ENCODE data around the gene CRIP1.

The CRIP1 gene

GRCh38 chr14:105492971-105493871, 6.5 kb downstream of the CRIP1 start:
- no peaks in the 10 kb centered on the region for H3K9me3 ChIP-seq (ENCODE audit: control insufficient read depth in 5 of 5, low read length in 5 of 5)
- no peak overlapping the region for H3K27ac ChIP-seq (ENCODE audit: low read depth, low read length)
- peaks cover 0 to 29% (median 13%) of the 10 kb centered on the region in 5 donors for H3K36me3 ChIP-seq (ENCODE audit: control insufficient read depth in 5 of 5, insufficient read depth in 5 of 5, low read length in 5 of 5)
- peaks cover 0 to 32% (median 24%) of the 10 kb centered on the region in 5 donors for H3K4me1 ChIP-seq (ENCODE audit: control insufficient read depth in 5 of 5, insufficient read depth in 5 of 5, low read length in 5 of 5)
- no peak overlapping the region for H3K9ac ChIP-seq (ENCODE audit: low read length in 5 of 5)
- H3K27me3 ChIP-seq (ENCODE audit: control insufficient read depth in 5 of 5, insufficient read depth in 4 of 5, low read length in 5 of 5): no peaks in the 10 kb centered on the region
- H3K4me3 ChIP-seq (ENCODE audit: low read depth in 1 of 5, low read length in 5 of 5): no peak overlapping the region

GRCh38 chr14:105493921-105494605, 7.4 kb downstream of the CRIP1 start:
- peaks cover 0 to 35% (median 17%) of the 10 kb centered on the region in 5 donors for H3K36me3 ChIP-seq (ENCODE audit: control insufficient read depth in 5 of 5, insufficient read depth in 5 of 5, low read length in 5 of 5)
- no peaks in the 10 kb centered on the region for H3K9me3 ChIP-seq (ENCODE audit: control insufficient read depth in 5 of 5, low read length in 5 of 5)
- no peak overlapping the region for H3K9ac ChIP-seq (ENCODE audit: low read length in 5 of 5)
- H3K4me1 ChIP-seq (ENCODE audit: control insufficient read depth in 5 of 5, insufficient read depth in 5 of 5, low read length in 5 of 5): peaks cover 0 to 23% (median 16%) of the 10 kb centered on the region in 5 donors
- H3K4me3 ChIP-seq (ENCODE audit: low read depth in 1 of 5, low read length in 5 of 5): no peak overlapping the region
- no peaks in the 10 kb centered on the region for H3K27me3 ChIP-seq (ENCODE audit: control insufficient read depth in 5 of 5, insufficient read depth in 4 of 5, low read length in 5 of 5)
- no peak overlapping the region for H3K27ac ChIP-seq (ENCODE audit: low read depth, low read length)

- peaks cover 0 to 18% (median 11%) of the 10 kb centered on the region in 5 donors for H3K4me1 ChIP-seq (ENCODE audit: control insufficient read depth in 5 of 5, insufficient read depth in 5 of 5, low read length in 5 of 5)
- no peak overlapping the region for H3K4me3 ChIP-seq (ENCODE audit: low read depth in 1 of 5, low read length in 5 of 5)
- no peaks in the 10 kb centered on the region for H3K27me3 ChIP-seq (ENCODE audit: control insufficient read depth in 5 of 5, insufficient read depth in 4 of 5, low read length in 5 of 5)
- peaks cover 0 to 37% (median 18%) of the 10 kb centered on the region in 5 donors for H3K36me3 ChIP-seq (ENCODE audit: control insufficient read depth in 5 of 5, insufficient read depth in 5 of 5, low read length in 5 of 5)
- no peak overlapping the region for H3K9ac ChIP-seq (ENCODE audit: low read length in 5 of 5)
- no peak overlapping the region for H3K27ac ChIP-seq (ENCODE audit: low read depth, low read length)
- H3K9me3 ChIP-seq (ENCODE audit: control insufficient read depth in 5 of 5, low read length in 5 of 5): no peaks in the 10 kb centered on the region
These were observed 7.9 kb downstream of the CRIP1 start for GRCh38 chr14:105494606-105494929.

GRCh38 chr14:105495101-105495989, 8.7 kb downstream of the CRIP1 start:
- Histone ChIP-seq H3K9ac (ENCODE audit: low read length in 5 of 5) (no peak overlapping the region), H3K36me3 (ENCODE audit: control insufficient read depth in 5 of 5, insufficient read depth in 5 of 5, low read length in 5 of 5) (peaks cover 0 to 37% (median 18%) of the 10 kb centered on the region in 5 donors), H3K27ac (ENCODE audit: low read depth, low read length) (no peak overlapping the region), H3K4me3 (ENCODE audit: low read depth in 1 of 5, low read length in 5 of 5) (no peak overlapping the region), H3K4me1 (ENCODE audit: control insufficient read depth in 5 of 5, insufficient read depth in 5 of 5, low read length in 5 of 5) (peaks cover 0 to 12% (median 7%) of the 10 kb centered on the region in 5 donors), H3K9me3 (ENCODE audit: control insufficient read depth in 5 of 5, low read length in 5 of 5) (no peaks in the 10 kb centered on the region), H3K27me3 (ENCODE audit: control insufficient read depth in 5 of 5, insufficient read depth in 4 of 5, low read length in 5 of 5) (no peaks in the 10 kb centered on the region)

GRCh38 chr14:105495990-105496830, 9.5 kb downstream of the CRIP1 start:
- Histone ChIP-seq H3K27me3 (ENCODE audit: control insufficient read depth in 5 of 5, insufficient read depth in 4 of 5, low read length in 5 of 5) (no peaks in the 10 kb centered on the region), H3K9me3 (ENCODE audit: control insufficient read depth in 5 of 5, low read length in 5 of 5) (no peaks in the 10 kb centered on the region), H3K4me3 (ENCODE audit: low read depth in 1 of 5, low read length in 5 of 5) (no peak overlapping the region), H3K36me3 (ENCODE audit: control insufficient read depth in 5 of 5, insufficient read depth in 5 of 5, low read length in 5 of 5) (peaks cover 0 to 37% (median 18%) of the 10 kb centered on the region in 5 donors), H3K27ac (ENCODE audit: low read depth, low read length) (no peak overlapping the region), H3K9ac (ENCODE audit: low read length in 5 of 5) (no peak overlapping the region), H3K4me1 (ENCODE audit: control insufficient read depth in 5 of 5, insufficient read depth in 5 of 5, low read length in 5 of 5) (peaks cover 0 to 10% (median 7%) of the 10 kb centered on the region in 5 donors)

GRCh38 chr14:105496831-105497591, 10.3 kb downstream of the CRIP1 start:
- Histone ChIP-seq H3K27ac (ENCODE audit: low read depth, low read length) (no peak overlapping the region), H3K9ac (ENCODE audit: low read length in 5 of 5) (no peak overlapping the region), H3K4me1 (ENCODE audit: control insufficient read depth in 5 of 5, insufficient read depth in 5 of 5, low read length in 5 of 5) (peaks cover 0 to 3% (median 0%) of the 10 kb centered on the region in 5 donors)

GRCh38 chr14:105497671-105498429, 11.2 kb downstream of the CRIP1 start:
- Histone ChIP-seq H3K4me3 (ENCODE audit: low read depth in 1 of 5, low read length in 5 of 5) (no peak overlapping the region), H3K27ac (ENCODE audit: low read depth, low read length) (no peak overlapping the region), H3K9ac (ENCODE audit: low read length in 5 of 5) (no peak overlapping the region)

More at GRCh38 chr14:105496831-105497591, 10.3 kb downstream of the CRIP1 start:
- Histone ChIP-seq H3K27me3 (ENCODE audit: control insufficient read depth in 5 of 5, insufficient read depth in 4 of 5, low read length in 5 of 5) (no peaks in the 10 kb centered on the region), H3K4me3 (ENCODE audit: low read depth in 1 of 5, low read length in 5 of 5) (no peak overlapping the region), H3K9me3 (ENCODE audit: control insufficient read depth in 5 of 5, low read length in 5 of 5) (no peaks in the 10 kb centered on the region), H3K36me3 (ENCODE audit: control insufficient read depth in 5 of 5, insufficient read depth in 5 of 5, low read length in 5 of 5) (peaks cover 0 to 37% (median 18%) of the 10 kb centered on the region in 5 donors)

GRCh38 chr14:105498430-105499255, 12.0 kb downstream of the CRIP1 start:
- H3K36me3 ChIP-seq (ENCODE audit: control insufficient read depth in 5 of 5, insufficient read depth in 5 of 5, low read length in 5 of 5): peaks cover 0 to 23% (median 10%) of the 10 kb centered on the region in 5 donors
- H3K4me1 ChIP-seq (ENCODE audit: control insufficient read depth in 5 of 5, insufficient read depth in 5 of 5, low read length in 5 of 5): no peaks in the 10 kb centered on the region
- H3K9ac ChIP-seq (ENCODE audit: low read length in 5 of 5): no peak overlapping the region
- no peaks in the 10 kb centered on the region for H3K27me3 ChIP-seq (ENCODE audit: control insufficient read depth in 5 of 5, insufficient read depth in 4 of 5, low read length in 5 of 5)
- no peak overlapping the region for H3K27ac ChIP-seq (ENCODE audit: low read depth, low read length)
- H3K4me3 ChIP-seq (ENCODE audit: low read depth in 1 of 5, low read length in 5 of 5): no peak overlapping the region
- no peaks in the 10 kb centered on the region for H3K9me3 ChIP-seq (ENCODE audit: control insufficient read depth in 5 of 5, low read length in 5 of 5)

More at GRCh38 chr14:105497671-105498429, 11.2 kb downstream of the CRIP1 start:
- H3K27me3 ChIP-seq (ENCODE audit: control insufficient read depth in 5 of 5, insufficient read depth in 4 of 5, low read length in 5 of 5): no peaks in the 10 kb centered on the region
- H3K9me3 ChIP-seq (ENCODE audit: control insufficient read depth in 5 of 5, low read length in 5 of 5): no peaks in the 10 kb centered on the region
- peaks cover 0 to 29% (median 13%) of the 10 kb centered on the region in 5 donors for H3K36me3 ChIP-seq (ENCODE audit: control insufficient read depth in 5 of 5, insufficient read depth in 5 of 5, low read length in 5 of 5)
- H3K4me1 ChIP-seq (ENCODE audit: control insufficient read depth in 5 of 5, insufficient read depth in 5 of 5, low read length in 5 of 5): no peaks in the 10 kb centered on the region
